Epithelial cell of umbilical artery (primary cell): ENCODE measurements around the gene CARF. TPM values are rescaled to one million over a fixed set of nuclear protein-coding genes. Genes with fewer than 3 reads are reported as not detected.

Experiments used
- total RNA-seq: library from RNA; depleted of rRNA; stranded (reverse); fragments of >200 nt; gene quantifications from 2 replicates; pipeline ENCODE4 v1.2.3, GENCODE V29; 2014

Gene CARF, protein sequence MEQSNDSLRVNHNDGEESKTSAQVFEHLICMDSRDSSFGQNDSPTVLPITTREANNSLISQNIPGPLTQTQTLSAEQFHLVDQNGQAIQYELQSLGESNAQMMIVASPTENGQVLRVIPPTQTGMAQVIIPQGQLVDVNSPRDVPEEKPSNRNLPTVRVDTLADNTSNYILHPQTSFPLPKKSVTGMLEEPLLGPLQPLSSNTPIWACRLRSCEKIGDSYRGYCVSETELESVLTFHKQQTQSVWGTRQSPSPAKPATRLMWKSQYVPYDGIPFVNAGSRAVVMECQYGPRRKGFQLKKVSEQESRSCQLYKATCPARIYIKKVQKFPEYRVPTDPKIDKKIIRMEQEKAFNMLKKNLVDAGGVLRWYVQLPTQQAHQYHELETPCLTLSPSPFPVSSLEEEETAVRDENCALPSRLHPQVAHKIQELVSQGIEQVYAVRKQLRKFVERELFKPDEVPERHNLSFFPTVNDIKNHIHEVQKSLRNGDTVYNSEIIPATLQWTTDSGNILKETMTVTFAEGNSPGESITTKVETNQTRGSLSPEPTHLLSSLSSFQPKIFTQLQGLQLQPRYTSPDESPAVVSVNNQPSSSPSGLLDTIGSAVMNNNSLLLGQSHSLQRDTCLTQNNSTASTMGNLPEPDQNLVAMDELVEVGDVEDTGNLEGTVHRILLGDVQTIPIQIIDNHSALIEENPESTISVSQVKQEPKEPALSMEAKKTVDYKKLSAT
- total RNA-seq: 1.9 and 4.1 TPM in 2 replicates

DNA sequence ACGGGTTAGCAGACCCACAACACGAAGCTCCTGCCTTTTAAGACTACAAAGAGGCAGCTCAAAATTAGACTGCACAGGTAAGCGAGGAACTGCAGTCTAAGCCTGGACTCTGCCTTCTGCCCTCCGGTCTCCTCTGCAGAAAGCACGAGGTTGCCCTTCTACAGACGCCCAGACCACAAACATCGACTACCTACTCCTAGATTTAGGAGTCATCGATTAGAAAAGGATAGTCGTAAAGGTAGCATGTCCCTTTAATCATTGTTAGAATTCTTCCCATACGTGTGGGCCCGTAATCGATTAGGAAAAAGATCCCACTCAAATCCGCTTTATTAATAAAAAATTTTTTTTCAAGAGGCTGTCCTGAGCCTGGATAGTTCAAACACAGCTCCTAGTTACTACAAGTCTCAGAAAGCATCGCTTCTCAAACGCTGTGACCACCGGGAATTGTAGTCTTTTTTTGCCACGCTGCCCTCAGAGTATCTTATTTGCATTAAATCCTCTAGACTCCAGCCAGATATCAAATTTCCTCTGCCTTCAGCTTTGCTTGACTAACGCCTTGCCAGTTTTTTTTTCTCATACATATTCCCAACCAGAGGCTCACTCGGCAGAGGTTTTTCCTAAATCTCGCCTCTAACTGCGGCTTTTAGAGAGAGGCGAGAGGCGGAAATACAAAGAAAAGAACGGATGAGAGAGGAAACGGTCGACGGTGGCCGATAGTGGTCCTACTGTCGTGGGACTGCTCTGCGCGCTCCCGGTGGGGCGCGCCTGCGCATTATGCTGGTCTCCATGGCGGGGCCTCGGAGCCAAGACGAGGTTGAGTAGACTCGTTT lies at the start of gene CARF, which contains the start of gene WDR12:
TSS of gene CARF (plus strand) at position 764 of the 830 bp plus-strand sequence. CDS start 29,628 bp downstream, outside the sequence.
TSS of gene WDR12 (minus strand) at position 162 of the 830 bp plus-strand sequence. CDS start 197 bp downstream, outside the sequence.

DNA sequence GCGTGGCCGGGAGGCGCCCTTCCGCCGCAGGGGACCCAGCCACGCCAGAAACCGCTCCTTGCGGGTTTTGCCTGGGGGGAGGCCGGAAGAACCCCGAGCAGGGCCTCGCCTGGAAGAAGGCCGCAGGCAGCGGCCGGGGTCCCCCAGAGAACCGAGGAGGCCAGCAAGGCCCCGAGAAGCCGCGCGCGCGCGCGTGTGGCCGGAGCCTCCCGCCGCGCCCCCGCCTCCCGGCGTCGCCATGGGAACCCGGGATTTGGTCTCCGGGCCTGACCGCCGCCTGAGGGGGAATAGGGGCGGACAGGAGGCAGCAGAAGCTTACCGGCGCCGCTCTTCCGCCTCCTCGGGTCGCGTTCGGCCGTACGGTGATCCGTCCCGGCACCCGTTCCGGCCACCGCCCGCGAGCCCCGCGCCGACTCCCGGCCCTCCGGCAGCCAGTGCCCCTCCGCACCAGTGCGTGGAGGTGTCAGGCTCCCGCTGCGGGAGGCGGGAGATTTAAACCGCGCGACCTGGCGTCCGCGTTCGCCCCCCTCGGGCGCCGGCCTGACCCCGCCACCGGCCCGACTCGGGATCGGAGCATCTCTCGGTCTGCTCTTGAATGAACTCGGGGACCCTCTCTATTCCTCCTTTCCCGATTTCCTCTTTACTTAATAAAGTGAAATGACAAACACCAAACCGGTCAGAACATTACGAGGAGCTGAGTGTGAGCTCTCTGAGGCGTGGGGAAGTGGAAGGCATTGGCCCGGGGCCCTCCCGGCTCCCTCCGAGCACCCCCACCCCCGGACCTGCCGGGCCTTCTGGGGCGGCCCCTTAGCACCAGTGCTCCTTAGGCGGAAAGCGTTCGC lies 40.6 kb upstream of the CARF start, which contains the start of gene ICA1L:
TSS of gene ICA1L (minus strand) at position 467 of the 842 bp plus-strand sequence. CDS start 42,757 bp downstream, outside the sequence.

DNA sequence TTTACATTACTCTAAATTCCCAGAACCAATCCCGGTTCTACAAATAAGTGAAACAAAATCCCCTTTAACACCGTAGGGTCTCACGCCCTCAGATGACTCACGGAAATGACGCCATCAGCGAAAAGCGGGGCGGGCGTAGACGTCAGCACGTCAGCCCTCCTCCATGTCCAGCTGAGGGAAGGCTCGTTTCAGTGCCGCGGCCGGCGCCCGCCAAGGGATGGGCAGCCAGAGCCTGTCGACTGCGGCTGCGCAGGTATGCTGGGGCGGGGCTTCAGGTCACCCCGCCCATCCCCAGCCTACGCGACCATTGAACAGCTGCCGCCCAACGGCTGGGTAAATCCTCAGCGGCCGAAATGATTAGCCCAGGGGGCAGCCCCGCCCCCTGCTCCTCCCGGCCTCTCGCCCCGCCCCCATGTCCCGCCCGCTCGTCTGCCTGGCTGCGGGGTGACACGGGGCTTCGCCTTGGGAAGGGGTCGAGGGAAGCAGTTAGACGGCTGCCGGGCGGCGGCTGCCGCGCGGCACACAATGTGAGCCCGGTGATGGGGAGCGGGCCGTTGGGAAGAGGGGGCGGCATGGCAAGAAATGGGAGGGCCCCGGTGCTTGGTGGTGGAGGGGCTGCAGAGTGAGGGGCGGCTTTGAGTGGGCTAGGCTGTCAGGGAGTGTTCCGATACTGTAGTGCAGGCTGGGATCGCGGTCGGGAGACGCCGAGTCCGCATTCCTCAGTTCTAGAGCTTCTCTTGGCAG lies 102.6 kb downstream of the CARF start, which contains the start of gene NBEAL1:
TSS of gene NBEAL1 (plus strand) at position 420 of the 744 bp plus-strand sequence. CDS start 1,510 bp downstream, outside the sequence.

Other genes with a start within 250 kb of the CARF start
- 1.6 and 3.2 TPM in 2 replicates for gene ICA1L, start 40.5 kb upstream of the CARF start, total RNA-seq
- gene WDR12, start 602 bp upstream of the CARF start, total RNA-seq: 31.8 and 37.4 TPM in 2 replicates
- gene NBEAL1, start 102.6 kb downstream of the CARF start, total RNA-seq: 14.9 and 17.0 TPM in 2 replicates